ENCODE data around the gene ERC2. TPM values are rescaled to one million over a fixed set of nuclear protein-coding genes. Genes with fewer than 3 reads are reported as not detected.

Gene ERC2
- total and polyA plus RNA-seq, 2 of the 8 experiments (the other 6 are each of a cell fraction or from before 2014, with no cell fraction given), result 16.4 to 22.8 TPM

DNA sequence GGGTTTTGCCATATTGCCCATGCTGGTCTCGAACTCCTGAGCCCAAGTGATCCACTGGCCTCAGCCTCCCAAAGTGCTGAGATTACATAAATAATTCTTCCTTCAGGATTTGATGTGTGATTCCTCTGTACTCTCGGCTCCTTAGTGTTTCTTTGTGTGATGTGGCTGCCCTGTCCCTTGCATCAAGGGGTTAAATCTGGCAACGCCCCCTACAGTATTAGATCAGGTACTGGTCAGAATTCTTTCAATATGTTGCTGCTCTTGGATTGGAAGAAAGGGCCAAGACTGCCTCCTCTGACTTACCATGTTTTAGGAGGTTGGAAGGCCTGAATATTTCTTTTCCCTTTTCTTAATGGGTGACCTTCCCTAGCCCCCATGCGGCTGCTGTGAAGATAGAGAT lies 590.6 kb downstream of the ERC2 start (continued):
- TF ChIP-seq, protein P1, sequence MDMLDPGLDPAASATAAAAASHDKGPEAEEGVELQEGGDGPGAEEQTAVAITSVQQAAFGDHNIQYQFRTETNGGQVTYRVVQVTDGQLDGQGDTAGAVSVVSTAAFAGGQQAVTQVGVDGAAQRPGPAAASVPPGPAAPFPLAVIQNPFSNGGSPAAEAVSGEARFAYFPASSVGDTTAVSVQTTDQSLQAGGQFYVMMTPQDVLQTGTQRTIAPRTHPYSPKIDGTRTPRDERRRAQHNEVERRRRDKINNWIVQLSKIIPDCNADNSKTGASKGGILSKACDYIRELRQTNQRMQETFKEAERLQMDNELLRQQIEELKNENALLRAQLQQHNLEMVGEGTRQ (IDR thresholded peaks at IDR 0.05; ENCODE audit: low read length), result no peak
- TF ChIP-seq SRF (IDR thresholded peaks at IDR 0.05; ENCODE audit: low read depth, low read length) (no peak), CHD1 (IDR thresholded peaks at IDR 0.05; ENCODE audit: low read depth, low read length) (no peak), ASH2L (IDR thresholded peaks at IDR 0.05; ENCODE audit: low read length) (no peak), SIRT6 (IDR thresholded peaks at IDR 0.05; ENCODE audit: low read length) (no peak), POLR2A (IDR thresholded peaks at IDR 0.05; ENCODE audit: control extremely low read depth in 1 of 2, low read depth in 2 of 2, low read length in 2 of 2) (no peak), EGR1 (IDR thresholded peaks at IDR 0.05; ENCODE audit: borderline replicate concordance, low read depth, low read length) (no peak), GTF2F1 (IDR thresholded peaks at IDR 0.05; ENCODE audit: borderline replicate concordance, low read depth, low read length) (no peak)
- TF ChIP-seq, protein P2, sequence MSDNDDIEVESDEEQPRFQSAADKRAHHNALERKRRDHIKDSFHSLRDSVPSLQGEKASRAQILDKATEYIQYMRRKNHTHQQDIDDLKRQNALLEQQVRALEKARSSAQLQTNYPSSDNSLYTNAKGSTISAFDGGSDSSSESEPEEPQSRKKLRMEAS (IDR thresholded peaks at IDR 0.05), result no peak

All from H1 (cell line).